Measurements from ENCODE around the gene PCNX3.
A peak's percentile ranks its signal among the peaks of the same experiment; 100 is the strongest.

PCNX3 gene

DNA sequence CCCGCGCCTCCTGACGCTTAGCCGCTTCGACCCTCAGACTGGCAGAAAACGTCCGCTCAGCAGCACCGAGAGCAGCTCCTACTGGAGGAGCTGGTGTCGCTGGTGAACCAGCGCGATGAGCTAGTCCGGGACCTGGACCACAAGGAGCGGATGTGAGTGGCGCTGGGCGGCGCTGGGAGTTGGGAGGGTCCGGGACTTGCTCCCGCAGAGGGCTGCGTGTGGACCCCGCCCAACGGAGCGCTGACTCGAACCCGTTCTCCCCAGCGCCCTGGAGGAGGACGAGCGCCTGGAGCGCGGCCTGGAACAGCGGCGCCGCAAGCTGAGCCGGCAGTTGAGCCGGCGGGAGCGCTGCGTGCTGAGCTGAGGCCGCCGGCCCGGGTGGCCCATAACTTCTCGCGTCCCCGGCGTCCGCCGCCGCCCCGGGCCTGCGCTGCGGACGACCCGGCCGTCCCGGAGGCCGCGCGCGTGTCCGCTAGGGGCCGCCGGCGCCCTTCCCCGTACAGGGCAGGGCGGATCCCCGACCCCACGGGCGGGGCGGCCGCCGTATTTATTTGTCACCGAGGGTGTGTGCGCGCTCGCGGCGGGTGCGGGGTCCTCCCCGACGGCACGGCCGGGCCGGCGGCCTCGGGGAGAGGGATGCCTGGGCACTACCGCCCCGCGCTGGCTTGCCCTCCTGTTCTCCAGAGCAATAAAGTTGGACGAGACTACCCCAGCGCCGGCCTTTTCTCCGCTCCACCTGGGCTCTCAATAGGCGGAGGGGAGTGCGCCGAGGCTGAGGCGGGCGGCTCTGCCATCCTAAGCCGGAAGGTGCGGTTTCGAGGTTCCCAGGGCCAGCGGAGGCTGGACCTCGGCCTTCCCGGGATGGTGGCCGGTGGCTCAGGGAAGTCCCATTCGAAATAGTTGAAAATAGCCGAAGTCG is 23.4 kb upstream of the PCNX3 start:
- no peak overlapping the region for H3K27ac ChIP-seq (ENCODE audit: low read depth, low read length)
- no peaks in the 10 kb centered on the region for H3K36me3 ChIP-seq (ENCODE audit: insufficient read depth, low read length)
- peak overlapping the region; percentile 62 for H3K4me3 ChIP-seq (ENCODE audit: low read length)
- no peaks in the 10 kb centered on the region for H3K9me3 ChIP-seq (ENCODE audit: insufficient read depth, low read depth, low read length)
- 0 out of 2 replicates have a peak, but pooled peaks cover 3% of the 10 kb centered on the region for H3K4me1 ChIP-seq (ENCODE audit: insufficient read depth, low read length)
- H3K9ac ChIP-seq (ENCODE audit: low read depth, low read length), result peak overlapping the region; percentile 47
- H3K27me3 ChIP-seq (ENCODE audit: insufficient read depth, low read length), result peaks cover 46% of the 10 kb centered on the region
- WGBS, result 3% methylated on average over 106 of the region's 106 CpGs

GRCh38 chr11:65592858-65593517 is 22.6 kb upstream of the PCNX3 start:
- H3K9ac ChIP-seq (ENCODE audit: low read depth, low read length), result no peak overlapping the region
- H3K36me3 ChIP-seq (ENCODE audit: insufficient read depth, low read length), result peaks cover 4% of the 10 kb centered on the region; the same call in 1 of the 2 replicates
- WGBS, result 65% methylated on average over 22 of the region's 22 CpGs
- no peaks in the 10 kb centered on the region for H3K9me3 ChIP-seq (ENCODE audit: insufficient read depth, low read depth, low read length)
- H3K4me1 ChIP-seq (ENCODE audit: insufficient read depth, low read length), result 0 out of 2 replicates have a peak, but pooled peaks cover 3% of the 10 kb centered on the region
- H3K27ac ChIP-seq (ENCODE audit: low read depth, low read length), result no peak overlapping the region
- H3K27me3 ChIP-seq (ENCODE audit: insufficient read depth, low read length), result peaks cover 44% of the 10 kb centered on the region
- peak overlapping the region; percentile 62 for H3K4me3 ChIP-seq (ENCODE audit: low read length)

GRCh38 chr11:65593518-65594414 is 21.8 kb upstream of the PCNX3 start:
- Histone ChIP-seq H3K9ac (ENCODE audit: low read depth, low read length) (no peak overlapping the region), H3K27ac (ENCODE audit: low read depth, low read length) (no peak overlapping the region), H3K9me3 (ENCODE audit: insufficient read depth, low read depth, low read length) (no peaks in the 10 kb centered on the region), H3K36me3 (ENCODE audit: insufficient read depth, low read length) (peaks cover 9% of the 10 kb centered on the region), H3K4me3 (ENCODE audit: low read length) (no peak overlapping the region), H3K4me1 (ENCODE audit: insufficient read depth, low read length) (0 out of 2 replicates have a peak, but pooled peaks cover 3% of the 10 kb centered on the region), H3K27me3 (ENCODE audit: insufficient read depth, low read length) (peaks cover 44% of the 10 kb centered on the region)
- 86% methylated on average over 26 of the region's 26 CpGs for WGBS

- Histone ChIP-seq H3K9me3 (ENCODE audit: insufficient read depth, low read depth, low read length) (no peaks in the 10 kb centered on the region), H3K27me3 (ENCODE audit: insufficient read depth, low read length) (peaks cover 39% of the 10 kb centered on the region), H3K9ac (ENCODE audit: low read depth, low read length) (no peak overlapping the region), H3K27ac (ENCODE audit: low read depth, low read length) (no peak overlapping the region), H3K4me1 (ENCODE audit: insufficient read depth, low read length) (0 out of 2 replicates have a peak, but pooled peaks cover 3% of the 10 kb centered on the region), H3K4me3 (ENCODE audit: low read length) (no peak overlapping the region), H3K36me3 (ENCODE audit: insufficient read depth, low read length) (peaks cover 11% of the 10 kb centered on the region)
- 94% methylated on average over 3 of the region's 3 CpGs for WGBS
Observed at GRCh38 chr11:65595131-65595530, 20.4 kb upstream of the PCNX3 start.

- Histone ChIP-seq H3K27me3 (ENCODE audit: insufficient read depth, low read length) (peaks cover 33% of the 10 kb centered on the region), H3K27ac (ENCODE audit: low read depth, low read length) (no peak within 1 kb of the TSS), H3K4me3 (ENCODE audit: low read length) (no peak within 1 kb of the TSS), H3K9me3 (ENCODE audit: insufficient read depth, low read depth, low read length) (no peaks in the 10 kb centered on the region), H3K9ac (ENCODE audit: low read depth, low read length) (no peak within 1 kb of the TSS), H3K4me1 (ENCODE audit: insufficient read depth, low read length) (0 out of 2 replicates have a peak, but pooled peaks cover 3% of the 10 kb centered on the region), H3K36me3 (ENCODE audit: insufficient read depth, low read length) (peaks cover 11% of the 10 kb centered on the region)
- WGBS, result 79% methylated on average over 10 of the region's 12 CpGs
Observed at GRCh38 chr11:65595543-65596281, 19.9 kb upstream of the PCNX3 start, which contains the start of gene KCNK7. Gene KCNK7, minus strand, starts transcription at chr11:65595800. Its CDS starts 28 bp downstream, at chr11:65595772.

GRCh38 chr11:65596520-65596919 is 19.1 kb upstream of the PCNX3 start:
- no peak overlapping the region for H3K27ac ChIP-seq (ENCODE audit: low read depth, low read length)
- H3K27me3 ChIP-seq (ENCODE audit: insufficient read depth, low read length), result peaks cover 25% of the 10 kb centered on the region
- no peak overlapping the region for H3K4me3 ChIP-seq (ENCODE audit: low read length)
- peaks cover 11% of the 10 kb centered on the region for H3K36me3 ChIP-seq (ENCODE audit: insufficient read depth, low read length)
- 81% methylated on average over 6 of the region's 6 CpGs for WGBS
- H3K4me1 ChIP-seq (ENCODE audit: insufficient read depth, low read length), result 0 out of 2 replicates have a peak, but pooled peaks cover 3% of the 10 kb centered on the region
- H3K9me3 ChIP-seq (ENCODE audit: insufficient read depth, low read depth, low read length), result no peaks in the 10 kb centered on the region
- no peak overlapping the region for H3K9ac ChIP-seq (ENCODE audit: low read depth, low read length)

DNA sequence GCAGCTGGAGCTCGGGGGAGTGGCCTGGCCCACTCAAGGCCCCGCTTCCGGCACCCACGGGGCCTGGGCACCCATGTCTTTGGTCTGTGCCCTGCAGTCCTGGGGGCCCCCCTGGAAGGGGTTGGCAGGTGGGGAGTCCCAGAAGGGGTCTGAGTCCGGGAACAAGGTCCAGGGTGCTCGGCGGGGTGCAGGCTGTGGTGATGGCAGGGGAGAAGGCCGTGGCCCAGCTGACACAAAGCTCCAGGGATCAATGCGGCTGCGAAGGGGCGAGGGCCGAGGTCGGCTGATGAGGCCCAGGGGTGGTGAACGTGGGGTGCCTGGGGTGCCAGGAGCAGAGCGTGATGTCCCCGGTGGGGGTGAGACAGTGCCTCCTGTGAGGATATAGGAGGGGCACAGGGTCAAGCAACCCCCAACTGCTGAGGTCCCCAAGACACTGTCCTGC is 17.3 kb upstream of the PCNX3 start:
- Histone ChIP-seq H3K4me3 (ENCODE audit: low read length) (no peak overlapping the region), H3K27ac (ENCODE audit: low read depth, low read length) (no peak overlapping the region), H3K4me1 (ENCODE audit: insufficient read depth, low read length) (no peaks in the 10 kb centered on the region), H3K9me3 (ENCODE audit: insufficient read depth, low read depth, low read length) (no peaks in the 10 kb centered on the region), H3K36me3 (ENCODE audit: insufficient read depth, low read length) (peaks cover 11% of the 10 kb centered on the region), H3K9ac (ENCODE audit: low read depth, low read length) (no peak overlapping the region), H3K27me3 (ENCODE audit: insufficient read depth, low read length) (peaks cover 8% of the 10 kb centered on the region)
- 94% methylated on average over 16 of the region's 16 CpGs for WGBS

DNA sequence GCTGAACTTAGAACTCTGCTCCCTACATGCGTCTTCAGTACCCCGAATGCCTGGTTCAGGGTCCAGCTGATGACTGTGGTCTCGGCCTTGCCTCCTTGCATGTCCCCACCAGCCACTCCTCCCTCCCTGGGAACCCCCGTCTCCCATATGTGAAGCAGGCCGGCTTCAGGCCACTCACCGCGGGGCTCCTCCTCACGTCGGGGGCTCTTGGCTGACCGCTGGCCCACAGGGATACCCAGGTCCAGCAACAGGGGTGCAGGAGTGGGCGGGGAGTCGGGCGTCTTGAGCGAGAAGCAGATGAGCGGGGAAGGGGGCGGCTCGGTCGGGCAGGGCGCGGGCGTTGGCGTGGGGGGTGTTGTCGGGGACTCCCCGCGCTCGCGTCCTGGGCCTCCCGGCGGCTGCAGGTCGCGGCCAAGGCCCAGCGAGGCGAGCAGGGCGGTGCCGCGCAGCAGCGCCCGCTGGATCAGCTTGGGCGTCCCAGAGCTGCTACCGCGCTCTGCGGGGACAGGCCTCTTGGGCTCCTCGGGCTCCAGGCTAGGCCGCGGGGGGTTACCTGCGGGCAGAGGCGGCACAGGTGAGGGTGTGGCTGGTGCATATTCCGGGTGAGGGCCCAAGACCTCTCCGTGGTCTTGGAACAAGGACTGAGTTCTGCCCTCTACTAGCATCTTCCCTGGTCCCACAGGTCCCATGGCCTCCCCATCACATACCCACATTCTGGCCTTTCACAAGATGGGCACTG is 16.2 kb upstream of the PCNX3 start:
- H3K9me3 ChIP-seq (ENCODE audit: insufficient read depth, low read depth, low read length), result no peaks in the 10 kb centered on the region
- H3K9ac ChIP-seq (ENCODE audit: low read depth, low read length), result no peak overlapping the region
- peaks cover 20% of the 10 kb centered on the region for H3K36me3 ChIP-seq (ENCODE audit: insufficient read depth, low read length)
- no peaks in the 10 kb centered on the region for H3K4me1 ChIP-seq (ENCODE audit: insufficient read depth, low read length)
- no peak overlapping the region for H3K4me3 ChIP-seq (ENCODE audit: low read length)
- WGBS, result 96% methylated on average over 49 of the region's 49 CpGs
- no peak overlapping the region for H3K27ac ChIP-seq (ENCODE audit: low read depth, low read length)
- H3K27me3 ChIP-seq (ENCODE audit: insufficient read depth, low read length), result no peaks in the 10 kb centered on the region; the same call in 1 of the 2 replicates

DNA sequence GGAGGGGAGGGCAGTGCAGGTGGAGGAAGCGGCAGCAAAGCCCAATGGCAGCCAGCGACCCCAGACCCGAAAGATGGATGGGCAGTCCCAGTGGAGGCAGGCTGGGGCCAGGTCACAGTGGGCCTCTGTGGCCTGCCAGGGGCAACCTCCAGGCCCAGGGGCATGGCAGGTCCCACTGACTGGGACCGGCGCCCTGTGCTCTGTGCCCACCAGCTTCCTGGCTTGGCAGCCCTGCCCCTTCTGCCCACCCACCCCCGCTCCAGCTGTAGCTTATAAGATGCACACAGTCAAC is 15.7 kb upstream of the PCNX3 start:
- Histone ChIP-seq H3K27me3 (ENCODE audit: insufficient read depth, low read length) (no peaks in the 10 kb centered on the region; the same call in 1 of the 2 replicates), H3K9me3 (ENCODE audit: insufficient read depth, low read depth, low read length) (no peaks in the 10 kb centered on the region), H3K4me1 (ENCODE audit: insufficient read depth, low read length) (no peaks in the 10 kb centered on the region), H3K36me3 (ENCODE audit: insufficient read depth, low read length) (peaks cover 26% of the 10 kb centered on the region), H3K9ac (ENCODE audit: low read depth, low read length) (no peak overlapping the region), H3K4me3 (ENCODE audit: low read length) (no peak overlapping the region), H3K27ac (ENCODE audit: low read depth, low read length) (no peak overlapping the region)
- WGBS, result 96% methylated on average over 6 of the region's 6 CpGs

- H3K36me3 ChIP-seq (ENCODE audit: insufficient read depth, low read length), result peaks cover 26% of the 10 kb centered on the region
- no peak overlapping the region for H3K27ac ChIP-seq (ENCODE audit: low read depth, low read length)
- no peaks in the 10 kb centered on the region for H3K4me1 ChIP-seq (ENCODE audit: insufficient read depth, low read length)
- WGBS, result 90% methylated on average over 1 of the region's 1 CpG
- H3K4me3 ChIP-seq (ENCODE audit: low read length), result no peak overlapping the region
- H3K9ac ChIP-seq (ENCODE audit: low read depth, low read length), result no peak overlapping the region
- H3K27me3 ChIP-seq (ENCODE audit: insufficient read depth, low read length), result no peaks in the 10 kb centered on the region; the same call in 1 of the 2 replicates
- no peaks in the 10 kb centered on the region for H3K9me3 ChIP-seq (ENCODE audit: insufficient read depth, low read depth, low read length)
Observed at GRCh38 chr11:65604258-65604657, 11.3 kb upstream of the PCNX3 start.

Data from HUES64 (cell line).